ENCODE results near the gene FLOT1. TPM values are rescaled to one million over a fixed set of nuclear protein-coding genes. Genes with fewer than 3 reads are reported as not detected.

The FLOT1 gene
- total RNA-seq, 1 donor from 2014 or later = 151 TPM

DNA sequence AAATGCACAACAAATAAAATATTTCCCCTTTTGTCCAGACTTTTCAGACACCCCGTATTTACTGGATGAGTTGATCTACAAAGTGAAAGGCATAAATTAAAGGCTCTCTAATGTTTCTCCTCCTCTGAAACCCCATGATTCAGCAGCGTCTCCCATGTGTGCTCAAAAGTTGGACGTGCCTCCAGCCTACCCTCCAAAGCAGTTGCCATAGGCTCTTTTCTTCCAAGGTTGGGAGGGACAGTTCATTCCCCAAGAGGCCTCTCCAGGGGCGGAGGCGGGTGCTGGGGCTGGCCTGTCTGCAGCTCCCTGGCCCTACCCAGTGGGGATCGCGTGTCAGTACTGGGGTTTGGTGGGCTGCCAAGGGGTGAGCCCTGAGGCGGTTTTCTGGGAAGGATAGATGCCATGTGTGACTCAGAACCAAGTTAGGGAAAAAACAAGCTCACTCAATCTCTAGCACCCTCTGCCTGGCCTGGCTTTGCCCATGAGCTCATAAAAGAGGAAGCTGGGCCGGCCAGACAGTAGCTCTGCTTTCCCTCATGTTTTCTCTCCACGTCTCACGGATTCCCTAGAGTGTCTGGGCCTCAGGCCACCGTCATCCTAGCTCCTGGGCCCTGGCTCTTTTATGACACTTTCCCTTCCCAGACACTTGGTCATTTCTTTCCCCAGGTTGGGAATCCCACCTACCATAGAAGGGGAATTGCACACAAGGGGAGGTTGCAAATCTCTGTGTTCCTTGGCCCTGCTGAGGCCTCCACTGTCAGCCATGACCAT, 9.9 kb upstream of the FLOT1 start:
- intact Hi-C loops (cut with DNase I) = no loop called here
- ATAC-seq (peak; percentile 92 to 93), DNase-seq (peak; percentile 87)
- TF ChIP-seq, protein P1, sequence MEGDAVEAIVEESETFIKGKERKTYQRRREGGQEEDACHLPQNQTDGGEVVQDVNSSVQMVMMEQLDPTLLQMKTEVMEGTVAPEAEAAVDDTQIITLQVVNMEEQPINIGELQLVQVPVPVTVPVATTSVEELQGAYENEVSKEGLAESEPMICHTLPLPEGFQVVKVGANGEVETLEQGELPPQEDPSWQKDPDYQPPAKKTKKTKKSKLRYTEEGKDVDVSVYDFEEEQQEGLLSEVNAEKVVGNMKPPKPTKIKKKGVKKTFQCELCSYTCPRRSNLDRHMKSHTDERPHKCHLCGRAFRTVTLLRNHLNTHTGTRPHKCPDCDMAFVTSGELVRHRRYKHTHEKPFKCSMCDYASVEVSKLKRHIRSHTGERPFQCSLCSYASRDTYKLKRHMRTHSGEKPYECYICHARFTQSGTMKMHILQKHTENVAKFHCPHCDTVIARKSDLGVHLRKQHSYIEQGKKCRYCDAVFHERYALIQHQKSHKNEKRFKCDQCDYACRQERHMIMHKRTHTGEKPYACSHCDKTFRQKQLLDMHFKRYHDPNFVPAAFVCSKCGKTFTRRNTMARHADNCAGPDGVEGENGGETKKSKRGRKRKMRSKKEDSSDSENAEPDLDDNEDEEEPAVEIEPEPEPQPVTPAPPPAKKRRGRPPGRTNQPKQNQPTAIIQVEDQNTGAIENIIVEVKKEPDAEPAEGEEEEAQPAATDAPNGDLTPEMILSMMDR (IDR thresholded peaks at IDR 0.05) = no peak
- Histone ChIP-seq H3K4me3 (no peak overlapping the region), H3K9me3 (no peaks in the 10 kb centered on the region), H3K4me1 (peaks cover 52% of the 10 kb centered on the region), H3K36me3 (no peaks in the 10 kb centered on the region), H3K27ac (peak overlapping the region; percentile 86), H3K27me3 (ENCODE audit: low read depth) (no peaks in the 10 kb centered on the region)

DNA sequence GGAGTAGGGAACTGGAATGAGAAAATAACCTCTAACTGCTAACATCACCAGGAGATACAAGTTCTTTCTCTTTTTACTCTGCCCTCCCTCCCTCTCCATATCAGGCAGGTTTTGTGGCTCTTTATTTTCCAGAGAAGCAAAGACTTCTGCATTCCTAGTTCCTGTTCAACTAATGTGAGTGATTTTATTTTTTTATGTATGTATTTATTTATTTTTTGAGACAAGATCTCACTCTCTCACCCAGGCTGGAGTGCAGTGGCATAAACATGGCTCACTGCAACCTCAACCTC, 7.8 kb upstream of the FLOT1 start:
- no peaks in the 10 kb centered on the region for H3K36me3 ChIP-seq
- ATAC-seq (no peak), DNase-seq (no peak)
- peaks cover 57% of the 10 kb centered on the region for H3K4me1 ChIP-seq
- H3K4me3 ChIP-seq = no peak overlapping the region
- H3K27ac ChIP-seq = no peak overlapping the region
- H3K27me3 ChIP-seq (ENCODE audit: low read depth) = no peaks in the 10 kb centered on the region
- TF ChIP-seq, protein P1 (IDR thresholded peaks at IDR 0.05) = no peak
- intact Hi-C loops (cut with DNase I) = no loop called here
- no peaks in the 10 kb centered on the region for H3K9me3 ChIP-seq

DNA sequence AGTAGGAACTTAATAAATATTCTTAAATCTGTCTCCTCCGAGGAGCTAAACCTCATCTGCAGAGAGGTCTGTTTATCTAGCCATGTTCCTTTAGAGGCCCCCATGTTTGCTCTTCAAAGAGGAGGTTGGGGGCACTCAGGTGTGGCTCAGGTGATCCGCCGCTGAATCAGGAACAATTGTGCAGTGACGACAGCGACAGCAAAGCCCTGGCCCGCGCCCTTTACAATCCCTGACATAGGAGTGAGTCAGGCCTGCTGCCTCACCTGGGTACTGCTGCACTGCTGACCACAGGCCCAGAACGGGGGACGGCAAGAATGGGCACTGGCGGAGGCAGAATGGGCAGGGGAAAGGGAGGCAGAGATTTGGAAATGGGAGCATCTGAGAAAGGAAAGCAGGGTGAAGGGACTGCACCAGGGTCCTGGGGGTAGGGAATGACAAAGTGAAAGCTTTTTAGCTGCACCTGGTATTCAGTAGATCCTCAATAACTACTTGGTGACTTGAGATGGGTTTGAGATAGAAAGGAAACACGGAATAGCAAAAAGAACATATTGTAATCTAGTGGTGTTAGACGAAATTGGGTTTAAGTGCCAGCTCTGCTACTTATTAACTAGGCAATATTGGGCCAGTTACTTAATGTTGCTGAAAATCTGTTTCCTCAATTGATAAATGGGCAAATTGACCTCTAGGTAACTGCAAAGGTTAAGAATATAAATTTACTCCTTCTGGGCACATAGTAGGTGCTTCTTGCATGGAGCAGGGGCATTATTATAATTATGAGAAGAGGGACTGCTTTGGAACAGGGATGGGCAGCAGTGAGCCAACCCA, 7.3 kb upstream of the FLOT1 start:
- Histone ChIP-seq H3K27ac (no peak overlapping the region), H3K4me3 (no peak overlapping the region), H3K9me3 (no peaks in the 10 kb centered on the region), H3K36me3 (no peaks in the 10 kb centered on the region), H3K27me3 (ENCODE audit: low read depth) (no peaks in the 10 kb centered on the region), H3K4me1 (peaks cover 61% of the 10 kb centered on the region)
- TF ChIP-seq, protein P1 (IDR thresholded peaks at IDR 0.05) = no peak
- intact Hi-C loops (cut with DNase I) = no loop called here
- DNase-seq (no peak), ATAC-seq (no peak)

DNA sequence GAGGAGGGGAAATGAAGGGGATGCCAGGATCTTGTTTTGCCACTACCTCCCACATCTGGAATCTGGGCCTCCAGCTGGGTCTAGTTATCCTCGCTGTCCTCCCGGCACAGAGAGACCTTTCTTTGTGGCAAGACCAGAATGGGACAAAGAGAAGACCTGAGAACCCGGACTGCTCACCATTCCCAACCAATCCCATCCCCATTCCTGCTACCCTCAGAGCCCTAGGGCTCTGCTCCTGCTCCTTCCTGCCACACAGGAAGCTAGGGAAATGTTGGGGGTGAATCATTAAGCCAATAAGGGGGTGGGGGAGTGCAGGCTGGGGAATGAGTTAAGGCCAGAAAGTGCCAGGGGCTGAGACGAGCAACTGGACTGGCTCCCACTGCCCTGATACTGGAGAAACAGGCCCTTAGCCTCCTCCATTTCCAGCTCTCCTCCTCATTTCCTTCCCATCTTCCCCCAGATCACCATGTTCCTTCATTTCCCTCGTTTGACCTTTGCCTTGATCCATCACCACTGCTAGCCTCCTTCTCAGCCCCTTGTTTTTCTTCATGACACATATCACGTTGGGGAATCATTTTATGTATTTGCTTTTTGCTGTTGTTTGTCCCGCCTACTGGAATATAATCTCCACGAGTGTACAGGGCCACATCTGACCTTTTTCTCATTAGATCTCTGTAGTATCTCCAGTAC, 6.5 kb upstream of the FLOT1 start:
- H3K4me1 ChIP-seq = peaks cover 65% of the 10 kb centered on the region
- no peak for DNase-seq
- intact Hi-C loops (cut with DNase I) = no loop called here
- no peak for ATAC-seq
- no peaks in the 10 kb centered on the region for H3K9me3 ChIP-seq
- no peak overlapping the region for H3K27ac ChIP-seq
- TF ChIP-seq, protein P1 (IDR thresholded peaks at IDR 0.05) = no peak
- no peaks in the 10 kb centered on the region for H3K36me3 ChIP-seq
- H3K27me3 ChIP-seq (ENCODE audit: low read depth) = no peaks in the 10 kb centered on the region
- no peak overlapping the region for H3K4me3 ChIP-seq

DNA sequence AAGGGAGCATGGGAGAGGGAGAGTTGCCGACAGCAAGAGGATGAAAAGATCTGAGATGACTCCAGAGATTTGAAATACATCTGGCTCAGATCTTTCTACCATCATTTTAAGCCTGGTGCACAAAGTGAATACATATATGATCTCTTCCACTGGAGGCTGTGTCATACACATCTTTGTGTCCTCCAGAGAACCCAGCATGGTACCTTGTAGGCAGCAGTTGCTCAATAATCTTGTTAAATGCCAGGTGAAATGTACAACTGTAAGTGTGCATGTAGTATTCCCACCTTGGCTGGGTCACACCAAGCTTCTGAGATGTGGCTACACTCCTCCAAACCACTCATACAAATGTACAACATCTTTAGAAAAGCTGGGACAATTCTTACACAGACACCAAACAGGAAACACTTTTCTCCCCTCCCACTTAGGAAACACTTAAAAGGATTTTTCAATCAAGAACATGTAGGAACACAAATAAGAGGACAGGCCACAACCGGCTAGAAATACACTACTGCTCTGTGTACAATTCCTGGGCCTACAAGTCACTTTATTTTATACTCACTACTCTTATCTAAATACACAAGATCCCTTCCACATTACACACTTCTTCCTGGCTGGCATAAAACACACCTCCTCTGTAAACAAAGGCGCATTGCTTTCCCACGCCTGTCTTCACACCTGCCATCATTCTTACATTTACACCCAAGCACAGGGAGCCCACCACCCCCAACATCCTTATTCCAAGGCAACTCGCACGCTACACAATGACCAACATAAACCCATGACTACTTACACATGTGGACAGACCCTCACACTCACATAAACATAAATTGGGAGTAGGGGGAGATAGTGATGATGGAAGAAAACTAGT, 5.6 kb upstream of the FLOT1 start:
- H3K9me3 ChIP-seq = no peaks in the 10 kb centered on the region
- TF ChIP-seq, protein P1 (IDR thresholded peaks at IDR 0.05) = no peak
- intact Hi-C loops (cut with DNase I) = no loop called here
- no peaks in the 10 kb centered on the region for H3K27me3 ChIP-seq (ENCODE audit: low read depth)
- DNase-seq (no peak), ATAC-seq (peak in 1 of 2 donors; percentile 4)
- H3K36me3 ChIP-seq = no peaks in the 10 kb centered on the region
- H3K27ac ChIP-seq = no peak overlapping the region
- H3K4me1 ChIP-seq = peaks cover 61% of the 10 kb centered on the region
- no peak overlapping the region for H3K4me3 ChIP-seq
